ENCODE measurements around the gene OTOS. TPM values are rescaled to one million over a fixed set of nuclear protein-coding genes. Genes with fewer than 3 reads are reported as not detected.

Gene OTOS
- total RNA-seq, 1 experiment from 2014 or later = not detected

DNA sequence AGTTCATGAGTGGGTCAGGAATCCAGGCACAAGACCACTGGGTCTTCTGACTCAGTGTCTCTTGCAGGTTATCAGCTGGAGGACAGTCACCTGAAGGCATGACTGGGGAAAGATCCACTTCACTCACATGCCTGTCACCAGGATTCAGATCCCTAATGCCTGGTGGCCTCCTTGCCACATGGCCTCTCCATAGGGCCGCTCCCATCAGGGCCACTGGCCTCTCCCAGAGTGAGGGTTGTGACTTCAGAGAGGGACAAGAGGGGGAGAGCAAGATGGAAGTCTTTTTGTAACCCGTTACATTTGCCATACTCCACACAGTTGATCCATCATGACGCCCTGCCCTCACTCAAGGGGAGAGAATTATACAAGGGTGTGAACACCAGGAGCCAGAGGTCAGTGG, 13.0 kb upstream of the OTOS start:
- no peak for DNase-seq (ENCODE audit: low spot score)

DNA sequence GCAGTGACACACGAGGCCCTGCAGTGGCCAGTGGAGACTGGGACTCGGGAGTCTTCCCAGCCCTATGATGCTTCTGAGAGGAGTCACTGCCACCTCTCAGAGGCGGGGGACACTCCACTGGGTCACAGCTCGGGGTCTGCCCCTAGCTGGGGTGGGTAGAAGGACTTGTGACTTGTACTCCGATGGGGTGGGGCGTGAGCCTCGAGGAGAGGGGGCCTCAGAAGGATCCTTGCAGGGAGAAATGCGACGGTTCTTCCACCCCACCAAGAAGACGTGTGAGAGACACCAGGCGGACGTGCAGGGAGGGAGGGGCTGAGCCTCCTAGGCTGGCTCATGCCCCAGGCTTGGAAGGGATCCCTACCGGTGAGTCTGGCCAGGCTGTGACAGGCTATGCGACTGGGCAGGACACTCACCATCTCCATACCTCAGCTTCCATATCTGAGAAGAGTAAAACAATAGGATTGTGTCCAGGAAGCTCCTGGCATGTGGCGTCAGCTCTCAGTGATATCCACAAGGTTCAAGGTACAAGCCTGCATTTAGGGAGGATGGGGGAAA, 11.1 kb upstream of the OTOS start:
- DNase-seq (ENCODE audit: low spot score) = no peak

DNA sequence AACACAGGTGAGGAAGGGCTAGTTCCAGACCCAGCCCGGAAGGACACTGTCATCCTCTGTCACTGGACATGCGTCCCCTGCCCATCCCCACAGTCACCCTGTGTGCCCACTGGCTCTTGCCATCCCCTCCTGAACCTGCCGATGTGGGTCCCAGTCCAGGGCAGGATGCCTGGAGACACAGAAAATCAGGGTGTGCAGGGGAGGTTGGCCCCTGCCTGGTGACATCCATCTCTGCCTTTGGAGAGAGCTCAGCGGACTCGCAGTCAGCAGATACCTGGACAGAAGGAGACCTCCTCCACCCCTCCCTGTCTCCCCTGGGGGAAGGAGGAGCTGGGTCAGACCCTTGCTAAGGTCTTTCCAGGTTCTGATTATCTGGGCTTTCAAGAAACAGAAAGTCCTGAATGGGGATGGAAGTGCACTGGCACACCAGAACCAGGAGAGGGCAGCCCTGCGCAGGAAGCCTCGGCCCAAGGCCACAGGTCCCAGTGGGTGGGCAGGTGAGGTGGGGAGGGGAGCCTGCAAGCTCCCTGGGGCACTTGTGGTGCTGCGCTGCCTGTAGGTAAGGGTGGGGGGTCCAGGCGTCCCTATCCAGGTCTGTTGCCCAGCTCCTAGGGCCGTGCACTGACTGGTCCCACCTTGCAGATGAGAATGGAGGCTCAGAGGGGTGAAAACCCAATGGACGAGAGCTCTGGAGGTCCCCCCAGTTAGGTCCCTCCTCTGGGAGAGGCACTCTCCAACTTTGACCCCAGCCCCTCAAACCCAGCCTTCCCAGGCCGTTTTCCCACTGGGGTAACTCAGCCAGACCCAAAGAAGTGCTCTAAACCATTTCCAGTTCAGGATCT, 9.7 kb upstream of the OTOS start:
- peak; percentile 30 for DNase-seq (ENCODE audit: low spot score)

GRCh38 chr2:240147911-240148587, 7.6 kb upstream of the OTOS start:
- DNase-seq (ENCODE audit: low spot score) = no peak

- DNase-seq (ENCODE audit: low spot score) = no peak
Observed at GRCh38 chr2:240147382-240147781, 6.9 kb upstream of the OTOS start.

GRCh38 chr2:240146627-240147278, 6.3 kb upstream of the OTOS start:
- no peak for DNase-seq (ENCODE audit: low spot score)

- no peak for DNase-seq (ENCODE audit: low spot score)
Observed at GRCh38 chr2:240146141-240146561, 5.7 kb upstream of the OTOS start.

GRCh38 chr2:240145461-240145860, 5.0 kb upstream of the OTOS start:
- no peak for DNase-seq (ENCODE audit: low spot score)

DNA sequence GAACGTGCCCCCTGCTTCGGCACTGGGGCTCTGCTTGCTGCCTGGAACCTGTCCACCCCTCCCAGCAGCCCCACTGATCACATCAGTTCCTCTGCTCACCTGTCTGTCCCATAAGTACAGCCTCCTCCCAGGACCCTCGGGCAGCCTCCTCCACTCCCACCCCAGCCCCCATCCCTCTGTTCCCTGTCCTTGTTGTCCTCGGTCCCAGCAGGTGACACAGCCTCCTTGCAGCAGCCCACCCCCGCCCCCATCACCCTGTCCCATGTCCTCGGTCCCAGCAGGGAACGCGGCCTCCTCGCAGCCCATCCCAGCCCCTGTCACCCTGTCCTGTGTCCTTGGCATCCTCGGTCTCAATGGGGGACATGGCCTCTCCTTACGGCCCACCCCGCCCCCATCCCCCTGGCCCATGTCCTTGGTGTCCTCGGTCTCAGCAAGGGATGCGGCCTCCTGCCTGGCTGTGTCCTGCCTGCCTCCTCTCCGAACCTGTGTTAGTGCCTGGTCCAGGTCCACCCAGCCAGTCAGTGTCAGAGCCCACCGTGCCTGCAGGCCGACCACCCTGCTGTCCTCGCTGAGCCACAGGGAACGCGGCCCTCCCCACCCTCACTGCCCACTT, 4.3 kb upstream of the OTOS start:
- no peak for DNase-seq (ENCODE audit: low spot score)

- peak; percentile 43 for DNase-seq (ENCODE audit: low spot score)
Observed at GRCh38 chr2:240143801-240144648, 3.6 kb upstream of the OTOS start.

- DNase-seq (ENCODE audit: low spot score) = no peak
Observed at GRCh38 chr2:240143276-240143675, 2.8 kb upstream of the OTOS start.

- no peak for DNase-seq (ENCODE audit: low spot score)
Observed at GRCh38 chr2:240142859-240143258, 2.4 kb upstream of the OTOS start.

- no peak for DNase-seq (ENCODE audit: low spot score)
Observed at GRCh38 chr2:240142256-240142775, 1.9 kb upstream of the OTOS start.

DNA sequence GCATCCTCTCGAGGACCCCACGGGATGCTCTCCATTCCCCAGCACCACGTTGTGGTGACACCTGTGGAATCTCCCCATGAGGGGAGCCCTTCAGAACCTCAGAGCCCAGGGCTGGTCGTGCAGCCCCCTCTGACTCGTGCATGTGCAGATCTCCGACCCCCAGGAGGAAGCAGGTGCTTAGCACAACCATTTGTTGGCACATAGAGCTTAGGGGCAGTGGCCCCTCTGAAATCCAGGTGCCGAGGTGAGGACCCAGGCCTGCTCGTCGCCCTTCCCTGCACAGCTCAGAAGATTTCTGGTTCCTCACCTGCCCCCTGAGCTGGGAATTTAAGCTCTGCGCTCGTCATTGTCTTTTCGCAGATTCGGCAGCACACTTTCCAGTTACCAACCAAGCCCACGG, 1.3 kb upstream of the OTOS start:
- no peak for DNase-seq (ENCODE audit: low spot score)

GRCh38 chr2:240140920-240141319, 462 bp upstream of the OTOS start:
- DNase-seq (ENCODE audit: low spot score) = no peak

DNA sequence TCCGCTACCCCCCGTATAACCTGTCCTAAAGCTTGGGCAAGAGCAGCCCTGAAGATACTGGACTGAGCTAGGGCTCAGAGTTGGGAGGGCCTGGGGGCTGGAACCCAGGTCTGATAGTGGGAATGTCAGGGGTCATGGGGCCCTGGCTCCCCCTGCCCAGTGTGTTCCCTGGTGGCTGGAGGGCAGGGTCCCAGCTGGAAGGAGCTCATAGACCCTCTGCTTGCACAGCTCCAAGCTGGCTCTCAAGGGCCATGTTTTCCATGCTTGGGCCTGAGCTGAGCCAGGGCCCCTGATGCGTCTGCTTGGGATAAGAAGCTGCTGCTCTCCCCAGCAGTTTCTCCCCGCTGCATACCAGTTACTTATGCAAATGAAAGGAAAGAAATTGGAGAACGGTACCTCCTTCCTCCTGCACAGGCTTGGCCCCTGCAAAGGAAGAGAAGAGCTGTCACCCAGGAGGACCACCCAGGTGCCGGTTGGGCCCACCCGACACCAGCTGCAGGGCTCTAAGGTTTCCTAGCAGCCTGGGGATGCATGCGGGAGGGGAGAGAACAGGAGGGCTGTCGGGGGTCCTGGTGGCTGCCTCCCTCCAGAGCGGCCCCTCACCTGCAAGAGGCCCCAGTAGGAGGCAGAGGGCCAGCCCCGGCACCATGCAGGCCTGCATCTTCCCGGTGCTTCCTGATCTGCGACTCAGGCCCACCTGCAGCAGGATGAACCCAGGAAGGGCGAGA, 628 bp downstream of the OTOS start:
- no peak for DNase-seq (ENCODE audit: low spot score)

DNA sequence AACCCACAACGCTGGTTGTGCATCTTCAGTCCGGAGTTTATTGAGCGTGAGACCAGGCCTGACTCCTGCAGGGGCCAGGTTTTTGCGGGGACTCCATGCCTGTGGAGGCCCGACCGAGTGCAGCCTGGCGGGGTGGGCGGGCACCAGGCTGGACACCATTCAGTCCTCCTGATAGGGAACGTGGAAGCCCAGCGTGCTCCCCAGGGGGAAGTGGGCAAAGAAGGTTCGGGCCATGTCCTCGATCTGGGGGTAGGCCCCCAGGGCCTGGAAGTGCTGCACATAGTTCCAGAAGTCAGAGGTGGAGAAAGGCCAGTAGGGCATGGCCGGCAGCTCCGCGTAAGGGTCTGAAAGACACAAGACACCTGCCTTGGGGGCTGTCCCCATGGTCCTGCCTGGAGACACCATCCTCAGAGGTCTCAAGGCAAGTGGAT, 1.4 kb downstream of the OTOS start:
- DNase-seq (ENCODE audit: low spot score) = no peak

GRCh38 chr2:240138254-240138984, 2.0 kb downstream of the OTOS start:
- DNase-seq (ENCODE audit: low spot score) = no peak

- no peak for DNase-seq (ENCODE audit: low spot score)
Observed at GRCh38 chr2:240137596-240138253, 2.7 kb downstream of the OTOS start.

Measured in H4 (cell line).